ENCODE data around the gene RFNG. TPM values are rescaled to one million over a fixed set of nuclear protein-coding genes. Genes with fewer than 3 reads are reported as not detected.
A peak's percentile ranks its signal among the peaks of the same experiment; 100 is the strongest.
"Not testable (repeated sequence)": the region's sequence is repeated elsewhere in the genome, so short reads cannot be mapped to it uniquely, and the experiment has no call there.

Gene RFNG
- total RNA-seq, 2 experiments from 2014 or later, result 19.4 to 20.8 TPM

DNA sequence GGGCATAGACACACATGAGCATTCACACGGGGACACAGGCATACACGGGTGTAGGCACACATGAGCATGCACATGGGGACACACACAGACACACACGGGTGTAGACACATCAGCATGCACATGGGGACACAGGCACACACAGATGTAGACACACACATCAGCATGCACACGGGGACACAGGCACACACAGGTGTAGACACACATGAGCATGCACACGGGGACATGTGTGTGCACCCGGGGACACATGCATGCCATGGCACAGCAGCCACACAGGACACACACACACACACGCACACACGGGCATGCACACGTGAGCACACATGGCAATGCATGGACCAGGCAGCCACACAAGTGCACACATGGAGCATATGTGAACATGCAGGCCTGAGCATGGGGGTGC is 9.0 kb downstream of the RFNG start:
- Mint-ChIP-seq H3K27ac (no peak overlapping the region), H3K9me3 (ENCODE audit: insufficient read depth) (no peaks in the 10 kb centered on the region), H3K4me3 (no peak overlapping the region), H3K4me1 (ENCODE audit: low read depth) (peaks cover 11% of the 10 kb centered on the region), H3K36me3 (ENCODE audit: low read depth) (no peaks in the 10 kb centered on the region), H3K27me3 (ENCODE audit: low read depth) (no peaks in the 10 kb centered on the region)
- no peak for ATAC-seq
- no peak for DNase-seq
- CTCF ChIA-PET, result no interaction called here
- POLR2A ChIA-PET, result no interaction called here

DNA sequence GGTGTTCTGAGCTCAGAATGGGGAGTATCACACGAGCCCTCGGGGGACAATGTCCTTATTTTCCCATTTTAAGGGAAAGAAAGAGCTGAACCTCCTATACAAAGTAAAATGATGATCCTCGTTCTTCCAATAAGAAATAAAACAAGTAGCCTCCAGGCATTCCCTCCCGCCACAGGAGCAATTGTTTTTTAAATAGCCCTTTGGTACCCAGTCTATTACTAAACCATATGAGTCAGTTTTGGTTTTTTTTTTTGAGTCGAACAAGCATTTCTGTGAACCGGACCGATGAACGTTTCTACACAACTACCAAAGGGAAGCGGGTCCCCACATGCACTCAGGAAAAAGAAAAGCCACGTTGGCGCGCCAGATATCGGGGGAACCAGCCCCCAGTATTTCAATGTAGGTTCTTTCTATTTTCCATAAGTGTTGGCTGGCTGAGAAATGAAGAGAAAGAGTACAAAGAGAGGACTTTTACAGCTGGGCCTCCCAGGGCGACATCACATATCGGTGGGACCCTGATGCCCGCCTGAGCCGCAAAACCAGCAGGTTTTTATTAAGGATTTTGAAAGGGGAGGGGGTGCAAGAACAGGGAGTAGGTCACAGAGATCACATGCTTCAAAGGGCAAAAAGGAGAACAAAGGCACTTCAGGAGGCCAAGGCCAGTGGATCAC is 10.3 kb downstream of the RFNG start:
- no peaks in the 10 kb centered on the region for H3K27me3 Mint-ChIP-seq (ENCODE audit: low read depth)
- no peak overlapping the region for H3K27ac Mint-ChIP-seq
- H3K9me3 Mint-ChIP-seq (ENCODE audit: insufficient read depth), result no peaks in the 10 kb centered on the region
- ATAC-seq (no peak), DNase-seq (no peak)
- H3K4me3 Mint-ChIP-seq, result no peak overlapping the region
- ChIA-PET CTCF (interaction anchor here (0.8 kb wide), 1 partner anchor 11 kb away, joined by 4 read pairs; no protein-coding TSS in a partner anchor), POLR2A (no interaction called here)
- H3K4me1 Mint-ChIP-seq (ENCODE audit: low read depth), result peaks cover 14% of the 10 kb centered on the region
- no peaks in the 10 kb centered on the region for H3K36me3 Mint-ChIP-seq (ENCODE audit: low read depth)

DNA sequence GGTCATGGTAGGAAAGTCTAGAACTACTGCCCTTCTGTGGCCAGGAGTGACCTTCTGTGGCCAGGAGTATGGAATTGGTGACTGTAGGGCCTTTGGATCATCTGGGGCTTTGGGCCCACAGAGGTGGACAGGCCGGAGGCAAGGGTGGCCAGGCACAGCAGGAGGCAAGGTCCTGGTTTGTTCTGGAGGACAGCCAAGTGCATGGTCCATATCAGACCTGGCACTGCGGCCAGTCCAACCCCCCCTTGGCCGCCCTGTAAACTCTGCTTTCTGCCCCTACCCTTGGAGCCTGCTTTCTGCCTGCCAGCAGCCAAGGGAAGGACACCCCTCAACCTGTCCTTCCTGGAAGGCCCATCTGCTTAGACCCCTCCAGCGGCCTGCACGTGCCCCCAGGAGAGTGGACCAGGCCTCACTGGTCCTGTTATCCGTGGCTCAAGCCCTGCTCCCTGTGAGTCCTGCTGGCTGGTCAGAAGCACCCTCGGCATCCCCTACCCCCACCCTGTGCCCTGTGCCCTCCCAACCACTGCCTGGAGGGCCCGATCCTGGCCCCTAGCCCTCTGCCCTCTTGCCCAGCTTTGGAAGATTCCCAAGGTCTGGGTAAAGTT is 11.8 kb downstream of the RFNG start:
- CTCF ChIA-PET, result no interaction called here

DNA sequence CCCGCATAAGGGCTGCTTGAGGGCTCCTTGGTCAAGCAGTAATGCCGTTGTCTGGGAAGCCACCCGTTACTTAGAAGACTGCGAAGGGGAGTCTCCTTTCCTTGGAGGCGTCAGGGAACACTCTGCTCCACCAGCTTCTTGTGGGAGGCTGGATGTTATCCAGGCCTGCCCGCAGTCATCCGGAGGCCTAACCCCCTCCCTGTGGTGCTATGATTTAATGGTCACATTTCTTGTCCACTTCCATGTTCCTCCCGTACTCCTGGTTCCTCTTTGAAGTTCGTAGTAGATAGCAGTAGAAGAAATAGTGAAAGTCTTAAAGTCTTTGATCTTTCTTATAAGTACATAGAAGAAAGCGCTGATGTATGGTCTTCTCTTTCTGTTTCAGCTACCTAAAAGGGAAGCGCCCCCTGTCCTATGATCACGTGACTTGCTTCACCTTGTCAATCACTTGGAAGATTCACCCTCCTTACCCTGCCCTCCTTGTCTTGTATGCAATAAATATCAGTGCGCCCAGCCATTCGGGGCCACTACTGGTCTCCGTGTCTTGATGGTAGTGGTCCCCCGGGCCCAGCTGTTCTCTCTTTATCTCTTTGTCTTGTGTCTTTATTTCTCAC is 12.7 kb downstream of the RFNG start:
- H3K27me3 Mint-ChIP-seq (ENCODE audit: low read depth); H3K4me3 Mint-ChIP-seq; DNase-seq; ATAC-seq; H3K9me3 Mint-ChIP-seq (ENCODE audit: insufficient read depth): not testable (repeated sequence)
- ChIA-PET CTCF (interaction anchor here (0.7 to 2.1 kb wide), 5 partner anchors 9 to 126 kb away, joined by 3 to 32 read pairs (median 3); partner anchors contain the start of genes CENPX and LRRC45), POLR2A (interaction anchor here (1.3 to 1.8 kb wide), 2 partner anchors 12 to 13 kb away, joined by 3 to 12 read pairs; partner anchors contain the start of gene GPS1)
- Mint-ChIP-seq H3K27ac (peak overlapping the region; percentile 25), H3K36me3 (ENCODE audit: low read depth) (peaks cover 14% of the 10 kb centered on the region), H3K4me1 (ENCODE audit: low read depth) (peaks cover 25% of the 10 kb centered on the region)

More for the DNA sequence above, 11.8 kb downstream of the RFNG start:
- DNase-seq (no peak), ATAC-seq (no peak)
- no peaks in the 10 kb centered on the region for H3K9me3 Mint-ChIP-seq (ENCODE audit: insufficient read depth)
- no peak overlapping the region for H3K27ac Mint-ChIP-seq
- POLR2A ChIA-PET, result interaction anchor here (0.6 kb wide), 1 partner anchor 97 kb away, joined by 4 read pairs; no protein-coding TSS in a partner anchor
- no peaks in the 10 kb centered on the region for H3K27me3 Mint-ChIP-seq (ENCODE audit: low read depth)
- no peak overlapping the region for H3K4me3 Mint-ChIP-seq
- peaks cover 25% of the 10 kb centered on the region for H3K4me1 Mint-ChIP-seq (ENCODE audit: low read depth)
- H3K36me3 Mint-ChIP-seq (ENCODE audit: low read depth), result peaks cover 10% of the 10 kb centered on the region

- Mint-ChIP-seq H3K4me1 (ENCODE audit: low read depth) (peaks cover 27% of the 10 kb centered on the region), H3K4me3 (peak overlapping the region; percentile 78), H3K27ac (peak overlapping the region; percentile 94), H3K36me3 (ENCODE audit: low read depth) (peaks cover 16% of the 10 kb centered on the region), H3K9me3 (ENCODE audit: insufficient read depth) (no peaks in the 10 kb centered on the region), H3K27me3 (ENCODE audit: low read depth) (no peaks in the 10 kb centered on the region)
- DNase-seq (no peak), ATAC-seq (no peak)
- CTCF ChIA-PET, result interaction anchor here (0.6 to 2.6 kb wide), 31 partner anchors 8 to 721 kb away, joined by 3 to 32 read pairs (median 4); partner anchors contain the start of genes CENPX, DUS1L, GPS1 and LRRC45
- POLR2A ChIA-PET, result interaction anchor here (0.6 to 1.8 kb wide), 11 partner anchors 9 to 1162 kb away, joined by 3 to 12 read pairs (median 3); partner anchors contain the start of genes CD7, CENPX, DUS1L and GPS1
These were observed 13.8 kb downstream of the RFNG start for GRCh38 chr17:82037889-82038195.

DNA sequence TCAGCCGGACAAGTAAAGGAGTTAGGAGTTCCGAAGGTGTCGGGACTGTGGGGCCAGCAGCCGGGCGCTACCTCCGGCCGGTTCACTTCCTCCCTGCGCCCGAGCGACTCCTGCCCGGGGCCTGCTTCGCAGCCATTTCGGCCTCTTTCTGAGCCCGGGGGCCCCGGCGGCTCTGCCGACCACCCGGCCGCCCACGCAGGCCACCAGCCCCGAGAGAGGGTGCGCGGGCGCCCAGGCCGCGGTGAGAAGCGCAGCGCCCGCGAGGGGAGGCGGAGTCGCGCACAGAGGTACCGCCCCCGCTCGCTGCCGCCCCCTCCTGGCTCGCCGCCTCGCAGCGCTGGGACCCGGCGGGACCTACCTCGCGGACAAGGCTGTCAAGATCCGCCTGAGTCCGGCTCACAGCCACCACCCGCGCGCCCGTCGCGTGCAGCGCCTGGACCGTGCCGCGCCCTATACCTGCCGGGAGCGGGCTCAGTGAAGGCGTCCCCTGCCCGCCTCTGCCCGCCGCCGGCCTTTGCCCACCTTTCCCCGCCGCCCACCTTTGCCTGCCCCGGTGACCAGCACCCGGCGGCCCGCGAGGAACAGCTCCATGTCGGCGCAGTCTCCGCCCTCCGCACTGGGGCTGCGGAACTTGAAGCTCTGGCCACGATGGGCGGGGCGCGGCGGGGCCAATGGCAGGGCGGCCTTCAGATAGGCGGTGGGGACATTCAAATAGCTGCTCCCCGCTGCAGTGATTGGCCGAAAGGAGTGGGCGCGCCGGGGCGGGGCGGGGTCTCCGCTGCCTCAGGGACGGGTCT is 14.3 kb downstream of the RFNG start, which contains the start of gene DCXR:
Gene DCXR, minus strand, starts transcription at position 606 of the 797 bp plus-strand sequence. Its CDS starts 15 bp downstream, at position 591.
- Mint-ChIP-seq H3K4me3 (peak within 1 kb of the TSS; percentile 78), H3K36me3 (ENCODE audit: low read depth) (peaks cover 16% of the 10 kb centered on the region), H3K4me1 (ENCODE audit: low read depth) (peaks cover 28% of the 10 kb centered on the region), H3K27ac (peak within 1 kb of the TSS; percentile 94), H3K27me3 (ENCODE audit: low read depth) (no peaks in the 10 kb centered on the region), H3K9me3 (ENCODE audit: insufficient read depth) (no peaks in the 10 kb centered on the region)
- CTCF ChIA-PET, result interaction anchor here (0.6 to 2.6 kb wide), 32 partner anchors 7 to 721 kb away, joined by 3 to 32 read pairs (median 4); partner anchors contain the start of genes CENPX, DUS1L, GPS1 and LRRC45
- POLR2A ChIA-PET, result interaction anchor here (0.6 to 1.8 kb wide), 11 partner anchors 9 to 1163 kb away, joined by 3 to 12 read pairs (median 3); partner anchors contain the start of genes CD7, CENPX, DUS1L and GPS1
- ATAC-seq (peak; percentile 96), DNase-seq (peak; percentile 98)

DNA sequence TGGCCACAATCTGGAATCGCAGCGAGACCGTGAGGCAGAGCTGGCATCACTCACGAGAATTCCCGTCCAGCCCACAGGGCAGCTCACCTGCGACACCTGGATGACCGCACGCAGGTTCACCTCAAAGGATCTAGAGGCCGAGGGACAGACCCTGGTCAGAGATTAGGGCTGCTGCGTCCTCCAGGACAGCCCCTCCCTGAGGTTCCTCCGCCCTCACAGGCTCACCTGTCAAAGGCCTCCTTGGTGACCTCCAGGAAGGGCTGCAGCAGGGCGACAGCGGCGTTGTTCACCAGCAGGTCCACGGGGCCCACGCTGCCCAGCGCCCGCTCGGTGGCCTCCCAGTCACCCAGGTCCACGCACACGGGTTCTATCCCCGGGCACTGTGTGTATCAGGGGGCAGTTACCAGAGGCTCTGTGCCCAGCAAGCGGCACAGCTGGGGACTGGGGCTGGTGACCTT is 14.9 kb downstream of the RFNG start:
- ChIA-PET CTCF (interaction anchor here (1.0 to 2.6 kb wide), 3 partner anchors 36 to 85 kb away, joined by 3 to 14 read pairs (median 11); no protein-coding TSS in a partner anchor), POLR2A (interaction anchor here (1.2 kb wide), 1 partner anchor 14 kb away, joined by 7 read pairs; the partner anchor contains the start of genes CENPX and LRRC45)
- DNase-seq (no peak), ATAC-seq (no peak)
- no peaks in the 10 kb centered on the region for H3K9me3 Mint-ChIP-seq (ENCODE audit: insufficient read depth)
- peak overlapping the region; percentile 78 for H3K4me3 Mint-ChIP-seq
- H3K36me3 Mint-ChIP-seq (ENCODE audit: low read depth), result peaks cover 16% of the 10 kb centered on the region
- no peak overlapping the region for H3K27ac Mint-ChIP-seq
- no peaks in the 10 kb centered on the region for H3K27me3 Mint-ChIP-seq (ENCODE audit: low read depth)
- peaks cover 28% of the 10 kb centered on the region for H3K4me1 Mint-ChIP-seq (ENCODE audit: low read depth)

GRCh38 chr17:82035956-82036633 is 15.5 kb downstream of the RFNG start:
- Mint-ChIP-seq H3K27ac (no peak overlapping the region), H3K4me1 (ENCODE audit: low read depth) (peaks cover 28% of the 10 kb centered on the region), H3K36me3 (ENCODE audit: low read depth) (peaks cover 16% of the 10 kb centered on the region), H3K4me3 (peak overlapping the region; percentile 78), H3K27me3 (ENCODE audit: low read depth) (no peaks in the 10 kb centered on the region), H3K9me3 (ENCODE audit: insufficient read depth) (no peaks in the 10 kb centered on the region)
- ChIA-PET CTCF (interaction anchor here (1.0 to 2.6 kb wide), 5 partner anchors 36 to 110 kb away, joined by 3 to 14 read pairs (median 4); no protein-coding TSS in a partner anchor), POLR2A (no interaction called here)
- DNase-seq (no peak), ATAC-seq (no peak)

DNA sequence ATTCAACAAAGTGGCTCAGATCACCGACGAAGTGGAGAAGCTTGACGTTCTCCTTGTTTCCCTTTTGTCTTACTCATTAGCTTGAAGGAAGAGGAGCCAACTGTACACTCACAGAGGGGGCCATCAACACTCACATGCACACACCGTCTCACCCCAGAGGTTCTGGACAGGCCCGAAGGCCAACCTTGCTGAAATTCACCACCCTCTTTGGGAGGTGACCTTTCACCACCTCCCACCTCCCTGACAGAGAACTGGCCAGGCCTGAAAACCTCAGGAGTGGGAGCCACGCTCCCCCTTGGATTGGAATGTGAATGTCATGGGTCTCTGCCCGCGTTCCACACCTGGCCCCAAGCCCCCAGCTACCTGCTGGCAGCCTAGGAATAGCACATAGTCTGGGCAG is 16.1 kb downstream of the RFNG start:
- ATAC-seq (no peak), DNase-seq (no peak)
- no peaks in the 10 kb centered on the region for H3K9me3 Mint-ChIP-seq (ENCODE audit: insufficient read depth)
- peak overlapping the region; percentile 36 for H3K4me3 Mint-ChIP-seq
- peaks cover 29% of the 10 kb centered on the region for H3K4me1 Mint-ChIP-seq (ENCODE audit: low read depth)
- POLR2A ChIA-PET, result interaction anchor here (1.3 kb wide), 1 partner anchor 30 kb away, joined by 3 read pairs; the partner anchor contains the start of gene DUS1L
- CTCF ChIA-PET, result interaction anchor here (0.6 to 1.4 kb wide), 3 partner anchors 71 to 109 kb away, joined by 3 to 4 read pairs (median 3); no protein-coding TSS in a partner anchor
- no peaks in the 10 kb centered on the region for H3K27me3 Mint-ChIP-seq (ENCODE audit: low read depth)
- peaks cover 18% of the 10 kb centered on the region for H3K36me3 Mint-ChIP-seq (ENCODE audit: low read depth)
- H3K27ac Mint-ChIP-seq, result no peak overlapping the region

DNA sequence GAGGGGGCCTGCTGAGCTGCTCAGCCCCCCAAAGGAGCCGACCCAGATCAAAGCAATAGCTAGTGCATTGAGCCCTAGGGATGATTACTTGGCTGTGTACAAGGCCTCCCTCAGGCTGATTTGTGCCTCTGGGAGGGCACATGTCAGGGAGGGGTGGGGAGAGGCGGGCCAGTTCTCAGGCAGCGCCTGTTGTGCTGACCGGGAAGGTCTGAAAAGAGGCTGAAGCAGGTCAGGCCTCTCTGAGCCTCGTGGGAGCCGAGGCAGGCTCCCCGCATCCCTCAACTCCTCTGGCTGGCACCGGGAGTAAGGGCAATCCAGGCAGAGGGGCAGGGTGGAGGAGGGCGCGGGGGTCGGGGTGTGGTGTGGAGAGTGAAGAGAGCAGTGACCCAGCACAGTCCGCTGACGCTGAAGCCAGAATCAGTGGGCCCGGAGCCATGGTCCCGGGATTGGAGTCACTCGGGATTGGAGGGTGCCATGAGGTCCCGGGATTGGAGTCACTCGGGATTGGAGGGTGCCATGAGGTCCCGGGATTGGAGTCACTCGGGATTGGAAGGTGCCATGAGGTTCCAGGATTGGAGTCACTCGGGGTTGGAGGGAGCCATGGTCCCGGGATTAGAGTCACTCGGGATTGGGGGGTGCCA is 17.1 kb downstream of the RFNG start:
- ChIA-PET POLR2A (interaction anchor here (1.3 kb wide), 1 partner anchor 31 kb away, joined by 3 read pairs; the partner anchor contains the start of gene DUS1L), CTCF (interaction anchor here (0.7 to 1.4 kb wide), 5 partner anchors 14 to 108 kb away, joined by 3 to 4 read pairs (median 3); no protein-coding TSS in a partner anchor)
- no peaks in the 10 kb centered on the region for H3K27me3 Mint-ChIP-seq (ENCODE audit: low read depth)
- H3K27ac Mint-ChIP-seq, result no peak overlapping the region
- H3K9me3 Mint-ChIP-seq (ENCODE audit: insufficient read depth), result no peaks in the 10 kb centered on the region
- H3K4me1 Mint-ChIP-seq (ENCODE audit: low read depth), result peaks cover 37% of the 10 kb centered on the region
- H3K36me3 Mint-ChIP-seq (ENCODE audit: low read depth), result peaks cover 22% of the 10 kb centered on the region
- ATAC-seq (no peak), DNase-seq (no peak)
- no peak overlapping the region for H3K4me3 Mint-ChIP-seq
